Activated T-cell treated with anti-CD3 and anti-CD28 coated beads, Interleukin-2, amount 50 U/mL, for 4 hours (primary cell): ENCODE results near the gene FABP1. TPM values are rescaled to one million over a fixed set of nuclear protein-coding genes. Genes with fewer than 3 reads are reported as not detected.

Experiments used
- ATAC-seq, 2 donors: fragments of 200-7000 bp; cut with Tn5 transposase; one replicate each; pipeline ENCODE4 v1.10.0; 2021
- DNase-seq: peaks from one replicate; pipeline ENCODE4 v3.0.0-alpha.2; 2020
- H3K27me3 Mint-ChIP-seq: one replicate; pipeline ENCODE4 v1.8.0; 2021; ENCODE audit warnings: low read depth, mixed read lengths
- H3K36me3 Mint-ChIP-seq: one replicate; pipeline ENCODE4 v1.8.0; 2022; ENCODE audit warnings: mixed read lengths; ENCODE audit not compliant: insufficient read depth
- H3K4me1 Mint-ChIP-seq: one replicate; pipeline ENCODE4 v1.8.0; 2021; ENCODE audit warnings: low read depth, mixed read lengths
- H3K4me3 Mint-ChIP-seq: one replicate; pipeline ENCODE4 v1.8.0; 2021; ENCODE audit warnings: mild to moderate bottlenecking, moderate library complexity, mixed read lengths
- H3K9me3 Mint-ChIP-seq: one replicate; pipeline ENCODE4 v1.8.0; 2021; ENCODE audit warnings: mixed read lengths
- total RNA-seq, 3 donors: library from RNA; stranded (reverse); gene quantifications; one replicate each; pipeline ENCODE4 v1.2.1, GENCODE V29; 2021

FABP1 gene
- under 1 TPM; 0.30 to 0.40 (median 0.35) TPM for total RNA-seq

GRCh38 chr2:88127888-88128653 is at the start of gene FABP1:
FABP1 (minus strand) TSS chr2:88128062; CDS start chr2:88128017, 45 bp downstream.
- no peak for DNase-seq
- peaks cover 11% of the 10 kb centered on the region for H3K27me3 Mint-ChIP-seq
- no peaks in the 10 kb centered on the region for H3K36me3 Mint-ChIP-seq
- no peak for ATAC-seq
- H3K9me3 Mint-ChIP-seq = no peaks in the 10 kb centered on the region
- no peak within 1 kb of the TSS for H3K4me3 Mint-ChIP-seq
- H3K4me1 Mint-ChIP-seq = no peaks in the 10 kb centered on the region

GRCh38 chr2:88177556-88177955 is 49.7 kb upstream of the FABP1 start:
- DNase-seq (no peak), ATAC-seq (no peak)
- no peaks in the 10 kb centered on the region for H3K27me3 Mint-ChIP-seq
- H3K9me3 Mint-ChIP-seq = no peaks in the 10 kb centered on the region
- no peak overlapping the region for H3K4me3 Mint-ChIP-seq
- H3K4me1 Mint-ChIP-seq = peaks cover 9% of the 10 kb centered on the region
- no peaks in the 10 kb centered on the region for H3K36me3 Mint-ChIP-seq

- Mint-ChIP-seq H3K4me3 (no peak overlapping the region), H3K36me3 (no peaks in the 10 kb centered on the region), H3K27me3 (no peaks in the 10 kb centered on the region), H3K4me1 (peaks cover 1% of the 10 kb centered on the region), H3K9me3 (no peaks in the 10 kb centered on the region)
- ATAC-seq (no peak), DNase-seq (no peak)
Measured at GRCh38 chr2:88176352-88176984, 48.6 kb upstream of the FABP1 start.

- no peak overlapping the region for H3K4me3 Mint-ChIP-seq
- DNase-seq (no peak), ATAC-seq (no peak)
- no peaks in the 10 kb centered on the region for H3K27me3 Mint-ChIP-seq
- no peaks in the 10 kb centered on the region for H3K9me3 Mint-ChIP-seq
- peaks cover 4% of the 10 kb centered on the region for H3K4me1 Mint-ChIP-seq
- H3K36me3 Mint-ChIP-seq = no peaks in the 10 kb centered on the region
Measured at GRCh38 chr2:88172882-88173281, 45.0 kb upstream of the FABP1 start.

- Mint-ChIP-seq H3K36me3 (no peaks in the 10 kb centered on the region), H3K4me1 (peaks cover 4% of the 10 kb centered on the region), H3K9me3 (no peaks in the 10 kb centered on the region), H3K27me3 (no peaks in the 10 kb centered on the region), H3K4me3 (peak overlapping the region; percentile 72)
- no peak for DNase-seq
- no peak for ATAC-seq
Measured at GRCh38 chr2:88171966-88172365, 44.1 kb upstream of the FABP1 start.

- DNase-seq = no peak
- ATAC-seq = peak; percentile 31 to 44
- H3K4me1 Mint-ChIP-seq = peaks cover 4% of the 10 kb centered on the region
- no peaks in the 10 kb centered on the region for H3K9me3 Mint-ChIP-seq
- H3K36me3 Mint-ChIP-seq = no peaks in the 10 kb centered on the region
- peak overlapping the region; percentile 72 for H3K4me3 Mint-ChIP-seq
- no peaks in the 10 kb centered on the region for H3K27me3 Mint-ChIP-seq
Measured at GRCh38 chr2:88170472-88170892, 42.6 kb upstream of the FABP1 start.

DNA sequence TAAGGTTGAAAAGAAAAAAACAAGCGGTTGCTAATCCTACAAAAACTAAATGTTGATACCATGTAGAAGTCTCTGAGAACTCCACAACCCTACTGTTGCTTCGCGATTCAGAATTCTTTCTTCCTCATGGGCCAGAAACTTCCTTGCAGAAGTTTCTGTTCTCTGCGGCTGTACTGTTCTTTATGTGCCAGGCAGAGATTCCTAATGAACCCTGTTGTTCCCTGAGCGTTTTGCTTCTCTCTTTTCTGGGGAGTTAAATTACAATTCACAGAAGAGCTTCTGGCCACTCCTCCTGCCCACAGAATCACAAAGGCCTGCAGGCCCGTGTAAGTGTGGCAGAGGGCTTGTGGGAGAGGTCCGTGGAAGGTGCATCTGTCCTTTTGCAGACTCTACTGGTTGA is 40.5 kb upstream of the FABP1 start:
- DNase-seq (no peak), ATAC-seq (no peak)
- Mint-ChIP-seq H3K4me1 (peaks cover 4% of the 10 kb centered on the region), H3K4me3 (no peak overlapping the region), H3K27me3 (no peaks in the 10 kb centered on the region), H3K36me3 (no peaks in the 10 kb centered on the region), H3K9me3 (no peaks in the 10 kb centered on the region)

DNA sequence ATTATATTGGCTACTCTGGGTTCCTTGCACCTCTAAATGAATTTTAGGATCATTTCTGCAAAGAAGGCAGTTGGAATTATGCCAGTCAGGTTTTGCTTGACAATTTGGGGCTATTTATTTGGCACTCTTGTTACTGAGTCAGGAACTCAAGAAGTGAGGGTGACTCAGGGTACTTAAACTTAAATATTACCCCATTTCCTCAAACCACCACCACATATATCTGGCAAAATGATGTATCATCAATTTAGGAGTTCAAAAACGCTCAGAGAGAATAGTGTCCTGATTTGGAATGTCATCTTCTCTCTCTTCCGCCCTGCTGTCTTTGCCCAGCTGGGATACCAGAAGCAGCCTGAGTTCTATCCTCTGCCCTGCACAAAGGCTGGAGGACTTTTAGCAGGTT is 39.9 kb upstream of the FABP1 start:
- ATAC-seq = no peak
- peaks cover 4% of the 10 kb centered on the region for H3K4me1 Mint-ChIP-seq
- H3K4me3 Mint-ChIP-seq = no peak overlapping the region
- no peaks in the 10 kb centered on the region for H3K36me3 Mint-ChIP-seq
- no peaks in the 10 kb centered on the region for H3K9me3 Mint-ChIP-seq
- DNase-seq = no peak
- no peaks in the 10 kb centered on the region for H3K27me3 Mint-ChIP-seq

DNA sequence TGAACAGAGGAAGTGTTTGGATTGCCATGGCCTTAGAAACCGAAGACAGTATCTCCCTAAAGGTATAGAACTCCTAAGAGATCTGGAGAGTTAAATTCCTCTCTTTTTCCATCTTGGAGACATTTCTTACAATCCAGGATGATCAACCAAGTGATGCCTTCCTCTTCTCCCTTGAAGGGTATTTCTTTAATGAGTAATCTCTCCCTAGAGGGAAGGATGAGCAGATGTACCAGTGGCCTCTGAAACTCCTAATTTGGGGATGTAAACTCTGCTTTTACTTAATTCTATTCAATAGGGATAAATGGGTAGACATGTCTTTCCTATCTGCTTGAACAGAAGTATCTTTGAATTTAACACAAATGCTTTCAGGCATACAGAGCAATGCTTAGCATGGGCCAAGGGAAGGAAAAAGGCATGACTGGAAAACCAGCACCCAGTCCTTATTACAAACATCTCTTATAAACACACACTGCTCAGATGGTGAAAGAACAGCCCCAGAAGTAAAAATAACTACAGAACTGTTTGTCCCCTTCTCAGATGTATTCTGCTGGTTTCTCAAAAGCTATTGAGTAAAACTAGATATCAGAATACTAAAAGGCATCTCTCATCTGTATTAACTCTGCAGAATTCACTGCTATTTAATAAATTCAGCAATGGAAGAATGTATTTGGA is 37.6 kb upstream of the FABP1 start:
- Mint-ChIP-seq H3K9me3 (no peaks in the 10 kb centered on the region), H3K4me1 (no peaks in the 10 kb centered on the region), H3K4me3 (no peak overlapping the region), H3K36me3 (no peaks in the 10 kb centered on the region), H3K27me3 (no peaks in the 10 kb centered on the region)
- ATAC-seq (no peak), DNase-seq (no peak)

GRCh38 chr2:88161446-88162244 is 33.8 kb upstream of the FABP1 start:
- H3K9me3 Mint-ChIP-seq = no peaks in the 10 kb centered on the region
- no peaks in the 10 kb centered on the region for H3K4me1 Mint-ChIP-seq
- DNase-seq = no peak
- no peak for ATAC-seq
- peaks cover 4% of the 10 kb centered on the region for H3K27me3 Mint-ChIP-seq
- H3K36me3 Mint-ChIP-seq = no peaks in the 10 kb centered on the region
- H3K4me3 Mint-ChIP-seq = no peak overlapping the region

- Mint-ChIP-seq H3K9me3 (no peaks in the 10 kb centered on the region), H3K27me3 (peaks cover 4% of the 10 kb centered on the region), H3K4me3 (no peak overlapping the region), H3K36me3 (no peaks in the 10 kb centered on the region), H3K4me1 (no peaks in the 10 kb centered on the region)
- DNase-seq (no peak), ATAC-seq (no peak)
Measured at GRCh38 chr2:88160517-88160916, 32.7 kb upstream of the FABP1 start.

- Mint-ChIP-seq H3K27me3 (peaks cover 4% of the 10 kb centered on the region), H3K4me3 (no peak overlapping the region), H3K36me3 (no peaks in the 10 kb centered on the region), H3K9me3 (no peaks in the 10 kb centered on the region), H3K4me1 (no peaks in the 10 kb centered on the region)
- DNase-seq (peak; percentile 43), ATAC-seq (peak; percentile 62 to 76)
Measured at GRCh38 chr2:88159955-88160415, 32.1 kb upstream of the FABP1 start.

DNA sequence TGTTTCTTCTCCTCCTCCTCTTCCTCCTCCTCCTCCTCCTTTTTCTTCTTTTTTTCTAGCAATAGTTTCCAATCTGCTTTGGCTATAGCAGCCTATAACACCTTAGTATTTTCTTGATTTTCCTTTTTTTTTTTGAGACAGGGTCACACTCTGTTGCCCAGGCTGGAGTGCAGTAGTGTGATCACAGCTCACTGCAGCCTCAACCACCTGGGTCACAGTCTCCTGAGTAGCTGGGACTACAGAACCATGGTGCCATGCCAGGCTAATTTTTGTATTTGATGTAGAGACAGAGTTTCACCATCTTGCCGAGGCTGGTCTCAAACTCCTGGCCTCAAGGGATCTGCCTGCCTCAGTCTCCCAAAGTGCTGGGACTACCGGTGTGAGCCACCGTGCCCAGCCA is 31.6 kb upstream of the FABP1 start:
- no peaks in the 10 kb centered on the region for H3K4me1 Mint-ChIP-seq
- H3K36me3 Mint-ChIP-seq = no peaks in the 10 kb centered on the region
- peaks cover 4% of the 10 kb centered on the region for H3K27me3 Mint-ChIP-seq
- H3K9me3 Mint-ChIP-seq = no peaks in the 10 kb centered on the region
- ATAC-seq (no peak), DNase-seq (no peak)
- no peak overlapping the region for H3K4me3 Mint-ChIP-seq

- peaks cover 26% of the 10 kb centered on the region for H3K27me3 Mint-ChIP-seq
- H3K36me3 Mint-ChIP-seq = peaks cover 4% of the 10 kb centered on the region
- ATAC-seq (no peak), DNase-seq (no peak)
- H3K4me3 Mint-ChIP-seq = no peak overlapping the region
- H3K4me1 Mint-ChIP-seq = no peaks in the 10 kb centered on the region
- H3K9me3 Mint-ChIP-seq = peaks cover 32% of the 10 kb centered on the region
Measured at GRCh38 chr2:88148929-88149438, 21.1 kb upstream of the FABP1 start.
